ENCODE results near the gene COBL.

The COBL gene

GRCh38 chr7:51303142-51303525, 13.5 kb downstream of the COBL start:
- POLR2A ChIA-PET: no interaction called here
- CTCF ChIA-PET: interaction anchor here (0.8 kb wide), 1 partner anchor 67 kb away, joined by 3 read pairs; no protein-coding TSS in a partner anchor
- no peak for DNase-seq (ENCODE audit: extremely low spot score)
- TF ChIP-seq ZNF384 (IDR thresholded peaks at IDR 0.05): no peak
- no peak for TF ChIP-seq SP1 (IDR thresholded peaks at IDR 0.05)
- TF ChIP-seq CTBP1 (IDR thresholded peaks at IDR 0.05; ENCODE audit: borderline replicate concordance): no peak
- TF ChIP-seq FOXK2 (IDR thresholded peaks at IDR 0.05): no peak
- no peak for TF ChIP-seq ELF4 (IDR thresholded peaks at IDR 0.05)
- TF ChIP-seq HDGF (IDR thresholded peaks at IDR 0.05; ENCODE audit: borderline replicate concordance): no peak
- TF ChIP-seq SUZ12 (IDR thresholded peaks at IDR 0.05): no peak
- TF ChIP-seq FOXA1 (IDR thresholded peaks at IDR 0.05): no peak
- TF ChIP-seq PKNOX1 (IDR thresholded peaks at IDR 0.05): no peak
- no peak for TF ChIP-seq ARNT (IDR thresholded peaks at IDR 0.05)
- no peak for TF ChIP-seq TARDBP (IDR thresholded peaks at IDR 0.05)

- no peak for DNase-seq (ENCODE audit: extremely low spot score)
- no peak for TF ChIP-seq ARNT (IDR thresholded peaks at IDR 0.05)
- no peak for TF ChIP-seq FOXM1 (IDR thresholded peaks at IDR 0.05; ENCODE audit: borderline replicate concordance)
- CTCF ChIA-PET: no interaction called here
- POLR2A ChIA-PET: no interaction called here
These were observed 14.8 kb downstream of the COBL start for GRCh38 chr7:51301806-51302205.

GRCh38 chr7:51300762-51301674, 15.6 kb downstream of the COBL start:
- TF ChIP-seq FOXA1 (IDR thresholded peaks at IDR 0.05) (no peak), ARNT (IDR thresholded peaks at IDR 0.05) (no peak), FOXK2 (IDR thresholded peaks at IDR 0.05) (no peak), HDGF (IDR thresholded peaks at IDR 0.05; ENCODE audit: borderline replicate concordance) (no peak), NFRKB (IDR thresholded peaks at IDR 0.05) (no peak), BHLHE40 (IDR thresholded peaks at IDR 0.05; ENCODE audit: borderline replicate concordance) (no peak), ZNF384 (IDR thresholded peaks at IDR 0.05) (no peak), L3MBTL2 (conservative IDR thresholded peaks at IDR 0.05) (no peak), LEF1 (IDR thresholded peaks at IDR 0.05; ENCODE audit: borderline replicate concordance) (no peak), PKNOX1 (IDR thresholded peaks at IDR 0.05) (no peak), TARDBP (IDR thresholded peaks at IDR 0.05) (no peak), FOXM1 (IDR thresholded peaks at IDR 0.05; ENCODE audit: borderline replicate concordance) (no peak), ELF4 (IDR thresholded peaks at IDR 0.05) (no peak), SUZ12 (IDR thresholded peaks at IDR 0.05) (no peak), CTBP1 (IDR thresholded peaks at IDR 0.05; ENCODE audit: borderline replicate concordance) (no peak), SP1 (IDR thresholded peaks at IDR 0.05) (no peak)
- CTCF ChIA-PET: no interaction called here
- POLR2A ChIA-PET: no interaction called here
- DNase-seq (ENCODE audit: extremely low spot score): no peak

GRCh38 chr7:51299391-51300133, 17.0 kb downstream of the COBL start:
- ChIA-PET CTCF (interaction anchor here (0.8 kb wide), 1 partner anchor 10 kb away, joined by 4 read pairs; no protein-coding TSS in a partner anchor), POLR2A (no interaction called here)
- TF ChIP-seq TARDBP (IDR thresholded peaks at IDR 0.05) (no peak), SUZ12 (IDR thresholded peaks at IDR 0.05) (no peak), ZNF384 (IDR thresholded peaks at IDR 0.05) (no peak), FOXM1 (IDR thresholded peaks at IDR 0.05; ENCODE audit: borderline replicate concordance) (no peak), L3MBTL2 (conservative IDR thresholded peaks at IDR 0.05) (no peak), FOXK2 (IDR thresholded peaks at IDR 0.05) (no peak), PKNOX1 (IDR thresholded peaks at IDR 0.05) (no peak), CTBP1 (IDR thresholded peaks at IDR 0.05; ENCODE audit: borderline replicate concordance) (no peak)
- no peak for DNase-seq (ENCODE audit: extremely low spot score)

- no peak for TF ChIP-seq FOXK2 (IDR thresholded peaks at IDR 0.05)
- no peak for TF ChIP-seq ELF4 (IDR thresholded peaks at IDR 0.05)
- TF ChIP-seq FOXM1 (IDR thresholded peaks at IDR 0.05; ENCODE audit: borderline replicate concordance): no peak
- TF ChIP-seq LEF1 (IDR thresholded peaks at IDR 0.05; ENCODE audit: borderline replicate concordance): no peak
- no peak for TF ChIP-seq FOXA1 (IDR thresholded peaks at IDR 0.05)
- no peak for TF ChIP-seq NFRKB (IDR thresholded peaks at IDR 0.05)
- no peak for TF ChIP-seq ZNF384 (IDR thresholded peaks at IDR 0.05)
- no peak for TF ChIP-seq ARNT (IDR thresholded peaks at IDR 0.05)
- TF ChIP-seq L3MBTL2 (conservative IDR thresholded peaks at IDR 0.05): no peak
- TF ChIP-seq SP1 (IDR thresholded peaks at IDR 0.05): no peak
- TF ChIP-seq CTBP1 (IDR thresholded peaks at IDR 0.05; ENCODE audit: borderline replicate concordance): no peak
- TF ChIP-seq SUZ12 (IDR thresholded peaks at IDR 0.05): no peak
- TF ChIP-seq PKNOX1 (IDR thresholded peaks at IDR 0.05): no peak
- no peak for TF ChIP-seq BHLHE40 (IDR thresholded peaks at IDR 0.05; ENCODE audit: borderline replicate concordance)
- TF ChIP-seq TARDBP (IDR thresholded peaks at IDR 0.05): no peak
- CTCF ChIA-PET: interaction anchor here (0.6 kb wide), 1 partner anchor 19 kb away, joined by 3 read pairs; no protein-coding TSS in a partner anchor
- DNase-seq (ENCODE audit: extremely low spot score): no peak
- POLR2A ChIA-PET: no interaction called here
These were observed 17.7 kb downstream of the COBL start for GRCh38 chr7:51298912-51299311.
